Activated T-cell treated with anti-CD3 and anti-CD28 coated beads, Interleukin-2, amount 50 U/mL, for 4 hours (primary cell): ENCODE measurements around the gene SETD7. TPM values are rescaled to one million over a fixed set of nuclear protein-coding genes. Genes with fewer than 3 reads are reported as not detected.
"Not testable (repeated sequence)": the region's sequence is repeated elsewhere in the genome, so short reads cannot be mapped to it uniquely, and the experiment has no call there.

Experiments used
- ATAC-seq, 2 donors: fragments of 200-7000 bp; cut with Tn5 transposase; one replicate each; pipeline ENCODE4 v1.10.0; 2021
- DNase-seq: peaks from one replicate; pipeline ENCODE4 v3.0.0-alpha.2; 2020
- H3K27me3 Mint-ChIP-seq: one replicate; pipeline ENCODE4 v1.8.0; 2021; ENCODE audit warnings: low read depth, mixed read lengths
- H3K36me3 Mint-ChIP-seq: one replicate; pipeline ENCODE4 v1.8.0; 2022; ENCODE audit warnings: mixed read lengths; ENCODE audit not compliant: insufficient read depth
- H3K4me1 Mint-ChIP-seq: one replicate; pipeline ENCODE4 v1.8.0; 2021; ENCODE audit warnings: low read depth, mixed read lengths
- H3K4me3 Mint-ChIP-seq: one replicate; pipeline ENCODE4 v1.8.0; 2021; ENCODE audit warnings: mild to moderate bottlenecking, moderate library complexity, mixed read lengths
- H3K9me3 Mint-ChIP-seq: one replicate; pipeline ENCODE4 v1.8.0; 2021; ENCODE audit warnings: mixed read lengths
- total RNA-seq, 3 donors: library from RNA; stranded (reverse); gene quantifications; one replicate each; pipeline ENCODE4 v1.2.1, GENCODE V29; 2021

The SETD7 gene
- total RNA-seq, 3 donors from 2014 or later = 11.1 to 16.6 (median 14.5) TPM

GRCh38 chr4:139465922-139466321 is 90.1 kb downstream of the SETD7 start:
- no peak overlapping the region for H3K4me3 Mint-ChIP-seq
- H3K9me3 Mint-ChIP-seq = peaks cover 20% of the 10 kb centered on the region
- DNase-seq (no peak), ATAC-seq (no peak)
- peaks cover 12% of the 10 kb centered on the region for H3K4me1 Mint-ChIP-seq
- no peaks in the 10 kb centered on the region for H3K27me3 Mint-ChIP-seq
- H3K36me3 Mint-ChIP-seq = peaks cover 28% of the 10 kb centered on the region

DNA sequence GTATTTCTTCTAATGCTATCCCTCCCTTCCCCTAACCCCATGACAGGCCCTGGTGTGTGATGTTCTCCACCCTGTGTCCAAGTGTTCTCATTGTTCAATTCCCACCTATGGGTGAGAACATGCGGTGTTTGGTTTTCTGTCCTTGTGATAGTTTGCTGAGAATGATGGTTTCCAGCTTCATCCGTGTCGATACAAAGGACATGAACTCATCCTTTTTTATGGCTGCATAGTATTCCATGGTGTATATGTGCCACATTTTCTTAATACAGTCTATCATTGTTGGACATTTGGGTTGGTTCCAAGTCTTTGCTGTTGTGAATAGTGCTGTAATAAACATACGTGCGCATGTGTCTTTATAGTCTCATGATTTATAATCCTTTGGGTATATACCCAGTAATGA is 91.5 kb downstream of the SETD7 start:
- not testable (repeated sequence) for ATAC-seq, H3K27me3 Mint-ChIP-seq, H3K4me3 Mint-ChIP-seq, DNase-seq
- H3K9me3 Mint-ChIP-seq = peaks cover 18% of the 10 kb centered on the region
- peaks cover 28% of the 10 kb centered on the region for H3K36me3 Mint-ChIP-seq
- H3K4me1 Mint-ChIP-seq = peaks cover 16% of the 10 kb centered on the region

DNA sequence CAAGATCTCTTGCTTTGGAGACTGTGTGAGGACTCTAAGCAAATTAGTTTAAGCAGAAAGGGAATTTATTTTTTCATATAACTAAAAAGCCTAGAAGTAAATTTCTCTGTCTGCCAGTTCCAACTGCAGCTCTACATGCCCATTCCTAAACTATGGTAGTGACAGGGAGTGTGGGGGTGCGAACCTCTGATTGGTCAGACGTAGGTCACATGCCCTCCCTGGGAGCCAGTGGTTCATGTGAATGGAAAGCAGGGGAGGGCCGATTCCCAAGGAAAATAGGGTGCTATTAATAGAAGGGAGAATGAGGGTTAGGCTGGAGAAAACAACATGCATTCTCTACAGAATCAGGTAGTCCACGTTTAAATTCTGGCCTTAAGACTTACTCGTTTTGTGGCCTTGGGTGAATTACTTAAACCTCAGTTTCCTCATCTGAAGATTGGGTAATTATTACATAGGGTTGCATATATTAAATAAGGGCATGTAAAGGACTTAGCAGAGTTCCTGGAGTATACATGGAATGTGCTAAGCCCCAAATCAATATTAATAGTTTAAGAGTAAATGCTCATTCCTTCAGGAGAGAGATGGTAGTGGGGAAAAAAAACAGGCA is 94.9 kb downstream of the SETD7 start:
- no peaks in the 10 kb centered on the region for H3K9me3 Mint-ChIP-seq
- H3K4me3 Mint-ChIP-seq = no peak overlapping the region
- no peaks in the 10 kb centered on the region for H3K27me3 Mint-ChIP-seq
- H3K4me1 Mint-ChIP-seq = peaks cover 40% of the 10 kb centered on the region
- H3K36me3 Mint-ChIP-seq = peaks cover 21% of the 10 kb centered on the region
- no peak for ATAC-seq
- no peak for DNase-seq

GRCh38 chr4:139460565-139460964 is 95.5 kb downstream of the SETD7 start:
- no peak overlapping the region for H3K4me3 Mint-ChIP-seq
- no peaks in the 10 kb centered on the region for H3K27me3 Mint-ChIP-seq
- ATAC-seq = no peak
- DNase-seq = no peak
- H3K4me1 Mint-ChIP-seq = peaks cover 44% of the 10 kb centered on the region
- no peaks in the 10 kb centered on the region for H3K9me3 Mint-ChIP-seq
- peaks cover 21% of the 10 kb centered on the region for H3K36me3 Mint-ChIP-seq

DNA sequence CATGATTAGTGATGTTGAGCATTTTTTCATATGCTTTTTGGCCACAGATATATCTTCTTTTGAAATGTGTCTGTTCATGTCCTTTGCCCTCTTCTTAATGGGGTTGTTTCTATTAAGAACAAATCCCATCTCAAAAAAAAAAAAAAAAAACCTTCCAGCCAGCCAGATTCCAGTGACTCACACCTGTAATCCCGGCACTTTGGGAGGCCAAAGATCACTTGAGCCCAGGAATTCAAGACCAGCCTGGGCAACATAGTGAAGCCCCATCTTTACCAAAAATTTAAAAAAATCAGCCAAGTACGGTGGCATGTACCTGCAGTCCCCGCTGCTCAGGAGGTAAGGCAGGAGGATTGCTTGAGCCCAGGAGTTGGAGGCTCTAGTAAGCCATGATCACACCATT is 97.0 kb downstream of the SETD7 start:
- H3K9me3 Mint-ChIP-seq = no peaks in the 10 kb centered on the region
- peaks cover 59% of the 10 kb centered on the region for H3K4me1 Mint-ChIP-seq
- DNase-seq = no peak
- no peaks in the 10 kb centered on the region for H3K27me3 Mint-ChIP-seq
- H3K4me3 Mint-ChIP-seq = no peak overlapping the region
- peaks cover 20% of the 10 kb centered on the region for H3K36me3 Mint-ChIP-seq
- ATAC-seq = no peak

DNA sequence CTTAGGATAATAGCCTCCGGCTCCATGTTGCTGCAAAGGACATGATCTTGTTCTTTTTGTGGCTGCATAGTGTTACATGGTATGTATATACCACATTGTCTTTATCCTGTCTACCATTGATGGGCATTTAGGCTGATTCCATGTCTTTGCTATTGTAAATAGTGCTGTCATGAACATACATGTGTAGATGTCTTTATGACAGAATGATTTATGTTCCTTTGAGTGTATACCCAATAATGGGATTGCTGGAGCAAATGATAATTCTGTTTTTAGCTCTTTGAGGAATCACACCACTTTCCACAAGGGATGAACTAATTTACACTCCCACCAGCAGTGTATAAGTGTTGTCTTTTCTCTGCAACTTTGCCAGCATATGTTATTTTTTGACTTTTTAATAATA is 97.5 kb downstream of the SETD7 start:
- no peak for ATAC-seq
- Mint-ChIP-seq H3K4me3 (no peak overlapping the region), H3K36me3 (peaks cover 15% of the 10 kb centered on the region), H3K4me1 (peaks cover 58% of the 10 kb centered on the region), H3K27me3 (no peaks in the 10 kb centered on the region), H3K9me3 (no peaks in the 10 kb centered on the region)
- DNase-seq = no peak

DNA sequence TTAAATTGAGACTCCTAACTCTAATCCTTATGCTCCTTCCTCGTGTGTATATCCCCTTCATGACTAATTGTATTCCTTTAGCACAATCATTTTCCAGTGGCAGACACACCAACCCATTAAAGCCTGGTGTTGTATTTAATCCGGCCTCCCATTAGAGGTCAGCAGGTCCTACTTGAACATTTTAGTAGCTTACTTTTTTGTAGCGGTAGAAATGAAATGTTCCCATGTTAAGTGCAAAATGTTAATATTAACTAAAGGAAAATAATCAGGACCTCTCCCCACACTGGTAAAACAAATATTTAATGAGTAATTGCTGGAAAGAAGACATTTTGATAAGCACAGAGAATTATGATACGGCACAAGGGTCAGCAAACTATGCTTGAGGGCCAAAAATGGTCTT is 98.7 kb downstream of the SETD7 start:
- DNase-seq = no peak
- no peak overlapping the region for H3K4me3 Mint-ChIP-seq

GRCh38 chr4:139455126-139455538 is 100.9 kb downstream of the SETD7 start:
- H3K4me1 Mint-ChIP-seq = peaks cover 71% of the 10 kb centered on the region
- H3K27me3 Mint-ChIP-seq = no peaks in the 10 kb centered on the region
- DNase-seq (no peak), ATAC-seq (no peak)
- H3K36me3 Mint-ChIP-seq = peaks cover 11% of the 10 kb centered on the region
- H3K4me3 Mint-ChIP-seq = peak overlapping the region; percentile 98
- H3K9me3 Mint-ChIP-seq = no peaks in the 10 kb centered on the region

More for the DNA sequence above, 98.7 kb downstream of the SETD7 start:
- Mint-ChIP-seq H3K4me1 (peaks cover 67% of the 10 kb centered on the region), H3K9me3 (no peaks in the 10 kb centered on the region), H3K27me3 (no peaks in the 10 kb centered on the region), H3K36me3 (peaks cover 12% of the 10 kb centered on the region)
- no peak for ATAC-seq

DNA sequence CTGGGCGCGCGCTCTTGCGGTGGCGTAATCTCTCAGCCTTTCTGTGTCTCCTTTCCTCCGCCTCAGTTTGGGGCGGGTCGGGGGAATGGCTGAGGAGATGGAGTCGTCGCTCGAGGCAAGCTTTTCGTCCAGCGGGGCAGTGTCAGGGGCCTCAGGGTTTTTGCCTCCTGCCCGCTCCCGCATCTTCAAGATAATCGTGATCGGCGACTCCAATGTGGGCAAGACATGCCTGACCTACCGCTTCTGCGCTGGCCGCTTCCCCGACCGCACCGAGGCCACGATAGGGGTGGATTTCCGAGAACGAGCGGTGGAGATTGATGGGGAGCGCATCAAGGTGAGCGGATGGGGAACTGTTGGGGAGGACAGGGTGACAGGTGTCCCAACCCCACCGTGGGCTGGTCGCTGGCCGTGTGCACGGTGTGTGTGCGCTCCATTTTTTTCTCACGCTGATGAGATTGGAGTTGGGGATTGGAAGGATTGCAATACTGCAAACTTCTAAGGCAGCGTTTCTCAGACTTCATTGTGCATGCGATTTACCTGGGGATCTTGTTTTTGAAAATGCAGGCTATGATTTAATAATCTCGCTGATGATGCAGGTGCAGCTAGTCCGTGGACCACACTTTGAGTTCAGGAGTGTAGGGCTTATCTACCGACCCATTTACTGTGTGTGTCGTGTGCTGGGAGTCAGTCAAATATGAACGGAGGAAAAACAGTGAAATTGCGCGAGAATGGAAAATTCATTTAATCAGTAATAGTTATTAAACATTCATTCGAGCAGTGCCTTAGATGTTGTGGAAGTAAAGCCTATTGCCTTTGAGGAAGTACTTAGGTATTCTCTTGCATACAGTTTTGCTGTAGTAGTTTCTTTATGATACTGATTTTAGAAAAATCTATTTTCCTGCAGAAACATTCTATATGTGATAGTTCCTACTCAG is 101.6 kb downstream of the SETD7 start, which contains the start of gene RAB33B:
TSS of gene RAB33B (plus strand) at position 11 of the 935 bp plus-strand sequence. CDS start at position 86, 75 bp downstream.
- DNase-seq (no peak), ATAC-seq (peak; percentile 0 to 1)
- Mint-ChIP-seq H3K9me3 (no peaks in the 10 kb centered on the region), H3K4me1 (peaks cover 66% of the 10 kb centered on the region), H3K27me3 (no peaks in the 10 kb centered on the region), H3K36me3 (peaks cover 6% of the 10 kb centered on the region), H3K4me3 (peak within 1 kb of the TSS; percentile 98)

- no peaks in the 10 kb centered on the region for H3K9me3 Mint-ChIP-seq
- peaks cover 4% of the 10 kb centered on the region for H3K36me3 Mint-ChIP-seq
- peak; percentile 94 for DNase-seq
- H3K4me3 Mint-ChIP-seq = peak overlapping the region; percentile 98
- peaks cover 58% of the 10 kb centered on the region for H3K4me1 Mint-ChIP-seq
- no peaks in the 10 kb centered on the region for H3K27me3 Mint-ChIP-seq
- peak; percentile 90 to 92 for ATAC-seq
Measured at GRCh38 chr4:139453371-139454110, 102.5 kb downstream of the SETD7 start.

GRCh38 chr4:139453041-139453370 is 103.0 kb downstream of the SETD7 start:
- H3K4me1 Mint-ChIP-seq = peaks cover 53% of the 10 kb centered on the region
- peak overlapping the region; percentile 98 for H3K4me3 Mint-ChIP-seq
- ATAC-seq (peak; percentile 53 to 55), DNase-seq (peak; percentile 58)
- no peaks in the 10 kb centered on the region for H3K27me3 Mint-ChIP-seq
- no peaks in the 10 kb centered on the region for H3K9me3 Mint-ChIP-seq
- H3K36me3 Mint-ChIP-seq = no peaks in the 10 kb centered on the region

DNA sequence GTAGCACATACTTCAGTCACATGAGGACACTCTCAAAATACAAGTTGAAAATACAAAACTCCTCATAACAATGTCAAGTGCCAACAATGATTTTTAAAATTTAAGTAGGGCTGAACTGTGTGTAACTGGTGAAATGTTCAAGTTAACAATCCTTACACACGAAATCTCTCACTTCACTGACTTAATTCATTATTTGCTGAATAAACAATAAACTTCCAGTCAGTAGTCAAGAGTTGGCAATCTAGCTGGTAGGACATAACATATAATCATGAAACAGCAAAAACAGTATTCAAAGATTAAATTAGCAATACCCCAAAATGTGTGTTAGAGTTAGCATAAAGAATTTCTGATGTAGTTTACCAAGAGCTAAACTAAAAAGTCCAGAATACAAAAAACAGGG is 104.0 kb downstream of the SETD7 start:
- peaks cover 44% of the 10 kb centered on the region for H3K4me1 Mint-ChIP-seq
- DNase-seq (no peak), ATAC-seq (no peak)
- H3K27me3 Mint-ChIP-seq = no peaks in the 10 kb centered on the region
- H3K36me3 Mint-ChIP-seq = no peaks in the 10 kb centered on the region
- H3K9me3 Mint-ChIP-seq = no peaks in the 10 kb centered on the region
- H3K4me3 Mint-ChIP-seq = peak overlapping the region; percentile 11

- no peak overlapping the region for H3K4me3 Mint-ChIP-seq
- H3K36me3 Mint-ChIP-seq = no peaks in the 10 kb centered on the region
- H3K9me3 Mint-ChIP-seq = no peaks in the 10 kb centered on the region
- no peaks in the 10 kb centered on the region for H3K27me3 Mint-ChIP-seq
- H3K4me1 Mint-ChIP-seq = peaks cover 29% of the 10 kb centered on the region
- DNase-seq (no peak), ATAC-seq (no peak)
Measured at GRCh38 chr4:139450586-139450985, 105.4 kb downstream of the SETD7 start.

- not testable (repeated sequence) for H3K4me1 Mint-ChIP-seq, H3K27me3 Mint-ChIP-seq, DNase-seq, H3K4me3 Mint-ChIP-seq, H3K36me3 Mint-ChIP-seq, ATAC-seq, H3K9me3 Mint-ChIP-seq
Measured at GRCh38 chr4:139447078-139447477, 108.9 kb downstream of the SETD7 start.
